ENCODE results near the gene TMEM204. TPM values are rescaled to one million over a fixed set of nuclear protein-coding genes. Genes with fewer than 3 reads are reported as not detected.

The TMEM204 gene
- total RNA-seq, 1 experiment from 2014 or later, result not detected

DNA sequence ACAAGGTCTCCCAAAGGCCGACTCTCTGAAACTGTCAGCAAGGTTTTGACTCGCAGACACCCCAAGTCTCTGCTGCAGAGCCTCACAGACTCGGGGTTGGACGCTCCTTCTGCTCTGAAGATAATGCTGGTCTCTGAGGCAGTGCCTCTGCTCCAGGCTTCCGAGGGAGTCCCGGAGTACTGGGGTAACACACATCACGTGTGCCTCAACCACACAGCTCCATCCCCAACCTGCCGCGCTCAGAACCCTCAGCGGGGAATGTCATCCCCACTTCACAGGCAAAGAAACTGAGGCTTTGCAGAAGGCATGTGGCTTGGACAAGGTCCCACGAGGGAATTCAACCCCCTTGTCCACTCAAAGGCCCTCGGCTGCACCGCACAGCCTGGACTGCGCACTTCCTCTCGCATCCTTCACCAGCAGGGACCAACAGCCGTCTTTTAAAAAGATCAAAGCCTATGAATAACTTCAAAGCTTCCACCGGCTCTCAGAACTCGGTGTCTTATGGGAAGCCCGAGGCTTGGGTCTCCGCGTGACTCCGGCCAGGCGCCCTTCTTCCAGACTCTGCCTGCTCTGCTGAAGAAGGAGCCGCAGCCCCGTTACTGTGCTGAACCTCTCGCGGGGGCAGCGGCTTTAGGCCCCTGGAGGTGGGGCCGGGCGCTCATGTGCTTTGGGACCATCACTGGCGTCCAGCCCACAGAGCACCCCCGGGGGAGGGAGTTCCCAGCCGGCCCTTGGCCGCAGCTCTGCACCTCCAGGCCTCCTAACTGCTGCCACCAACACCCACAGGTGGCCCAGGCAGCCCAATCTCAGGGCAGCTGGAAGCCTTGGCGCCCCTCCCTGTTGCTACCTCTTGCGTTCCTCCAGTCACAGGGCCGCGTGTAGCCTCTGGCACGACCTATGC, 2.2 kb downstream of the TMEM204 start:
- no peak overlapping the region for H3K4me2 ChIP-seq
- no peak overlapping the region for H3K27ac ChIP-seq
- H3K79me2 ChIP-seq (ENCODE audit: low read depth), result no peaks in the 10 kb centered on the region
- no peak for DNase-seq
- ChIA-PET CTCF (no interaction called here), POLR2A (ENCODE audit: unreplicated experiment) (no interaction called here)
- no peaks in the 10 kb centered on the region for H3K9me3 ChIP-seq (ENCODE audit: insufficient read depth, low read depth)
- TF ChIP-seq, protein P1, sequence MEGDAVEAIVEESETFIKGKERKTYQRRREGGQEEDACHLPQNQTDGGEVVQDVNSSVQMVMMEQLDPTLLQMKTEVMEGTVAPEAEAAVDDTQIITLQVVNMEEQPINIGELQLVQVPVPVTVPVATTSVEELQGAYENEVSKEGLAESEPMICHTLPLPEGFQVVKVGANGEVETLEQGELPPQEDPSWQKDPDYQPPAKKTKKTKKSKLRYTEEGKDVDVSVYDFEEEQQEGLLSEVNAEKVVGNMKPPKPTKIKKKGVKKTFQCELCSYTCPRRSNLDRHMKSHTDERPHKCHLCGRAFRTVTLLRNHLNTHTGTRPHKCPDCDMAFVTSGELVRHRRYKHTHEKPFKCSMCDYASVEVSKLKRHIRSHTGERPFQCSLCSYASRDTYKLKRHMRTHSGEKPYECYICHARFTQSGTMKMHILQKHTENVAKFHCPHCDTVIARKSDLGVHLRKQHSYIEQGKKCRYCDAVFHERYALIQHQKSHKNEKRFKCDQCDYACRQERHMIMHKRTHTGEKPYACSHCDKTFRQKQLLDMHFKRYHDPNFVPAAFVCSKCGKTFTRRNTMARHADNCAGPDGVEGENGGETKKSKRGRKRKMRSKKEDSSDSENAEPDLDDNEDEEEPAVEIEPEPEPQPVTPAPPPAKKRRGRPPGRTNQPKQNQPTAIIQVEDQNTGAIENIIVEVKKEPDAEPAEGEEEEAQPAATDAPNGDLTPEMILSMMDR (conservative IDR thresholded peaks at IDR 0.05), result no peak
- TF ChIP-seq EZH2 (IDR thresholded peaks at IDR 0.05; ENCODE audit: low read depth), result no peak
- H4K20me1 ChIP-seq (ENCODE audit: insufficient read depth), result no peaks in the 10 kb centered on the region
- no peaks in the 10 kb centered on the region for H3K36me3 ChIP-seq (ENCODE audit: low read depth)
- intact Hi-C loops (cut with micrococcal nuclease; ENCODE audit: unreplicated experiment), result no loop called here
- no peaks in the 10 kb centered on the region for H3K27me3 ChIP-seq (ENCODE audit: insufficient read depth, low read depth)
- H3K4me3 ChIP-seq, result no peak overlapping the region
- H2AFZ ChIP-seq, result no peak overlapping the region
- no peaks in the 10 kb centered on the region for H3F3A ChIP-seq (ENCODE audit: insufficient read depth, low read depth)
- BruUV-seq (replicated peaks), result no TSS peak
- no peaks in the 10 kb centered on the region for H3K4me1 ChIP-seq (replicated peaks; ENCODE audit: insufficient read depth)
- no peaks in the 10 kb centered on the region for H3K9me2 ChIP-seq (ENCODE audit: insufficient read depth)

DNA sequence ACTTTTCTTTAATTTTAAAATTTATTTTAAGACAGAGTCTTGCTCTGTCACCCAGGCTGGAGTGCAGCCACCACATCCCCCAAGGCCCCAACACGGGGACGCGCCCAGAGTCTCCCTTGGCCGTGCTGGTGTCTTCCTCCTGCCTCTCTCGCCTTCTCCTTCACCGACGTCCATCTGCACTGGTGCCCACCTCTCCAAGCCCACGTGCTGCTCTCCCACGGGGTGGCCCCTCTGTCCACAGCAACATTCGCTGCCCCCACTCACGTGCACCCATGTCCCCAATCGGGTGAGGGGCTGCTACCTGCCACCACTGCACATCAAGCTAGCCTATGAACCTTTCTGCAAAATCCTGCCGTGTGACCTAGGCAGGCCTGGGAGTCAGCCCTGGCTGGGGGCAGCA, 3.1 kb downstream of the TMEM204 start:
- H2AFZ ChIP-seq, result no peak overlapping the region
- H3K27me3 ChIP-seq (ENCODE audit: insufficient read depth, low read depth), result no peaks in the 10 kb centered on the region
- no peaks in the 10 kb centered on the region for H3K36me3 ChIP-seq (ENCODE audit: low read depth)
- H3K79me2 ChIP-seq (ENCODE audit: low read depth), result no peaks in the 10 kb centered on the region
- no peak overlapping the region for H3K4me2 ChIP-seq
- H3K9me3 ChIP-seq (ENCODE audit: insufficient read depth, low read depth), result no peaks in the 10 kb centered on the region
- H3K27ac ChIP-seq, result no peak overlapping the region
- intact Hi-C loops (cut with micrococcal nuclease; ENCODE audit: unreplicated experiment), result no loop called here
- H3F3A ChIP-seq (ENCODE audit: insufficient read depth, low read depth), result no peaks in the 10 kb centered on the region
- H3K4me3 ChIP-seq, result no peak overlapping the region
- DNase-seq, result no peak
- POLR2A ChIA-PET (ENCODE audit: unreplicated experiment), result no interaction called here
- TF ChIP-seq EZH2 (IDR thresholded peaks at IDR 0.05; ENCODE audit: low read depth), result no peak
- TF ChIP-seq, protein P1 (conservative IDR thresholded peaks at IDR 0.05), result no peak
- no peaks in the 10 kb centered on the region for H3K4me1 ChIP-seq (replicated peaks; ENCODE audit: insufficient read depth)
- H4K20me1 ChIP-seq (ENCODE audit: insufficient read depth), result no peaks in the 10 kb centered on the region
- CTCF ChIA-PET, result no interaction called here
- no TSS peak for BruUV-seq (replicated peaks)
- H3K9me2 ChIP-seq (ENCODE audit: insufficient read depth), result no peaks in the 10 kb centered on the region

DNA sequence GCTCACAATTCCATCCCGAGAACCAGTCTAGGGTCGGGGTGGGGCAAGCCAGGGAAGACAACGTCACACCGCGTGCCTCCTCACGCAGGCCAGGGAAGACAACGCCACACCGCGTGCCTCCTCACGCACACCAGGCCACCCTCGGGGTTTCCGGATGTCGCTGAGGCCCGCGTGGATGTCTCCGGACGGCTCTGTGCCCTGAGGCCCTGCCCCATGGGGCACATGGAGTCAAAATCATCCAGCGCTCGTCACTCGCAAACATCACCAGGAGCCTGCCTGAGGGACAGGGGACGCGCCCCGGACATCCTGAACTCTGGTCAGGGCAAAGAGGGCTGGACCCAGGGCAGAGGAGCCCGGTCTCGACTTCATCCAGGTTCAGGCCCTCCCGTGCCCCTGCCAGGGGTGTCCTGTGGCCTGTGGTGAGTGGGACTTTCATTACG, 3.7 kb downstream of the TMEM204 start:
- Histone ChIP-seq H3K4me2 (no peak overlapping the region), H3K4me1 (replicated peaks; ENCODE audit: insufficient read depth) (peaks cover 4% of the 10 kb centered on the region; the same call in 1 of the 2 replicates), H3K9me2 (ENCODE audit: insufficient read depth) (no peaks in the 10 kb centered on the region), H3K27ac (no peak overlapping the region), H3F3A (ENCODE audit: insufficient read depth, low read depth) (no peaks in the 10 kb centered on the region), H3K79me2 (ENCODE audit: low read depth) (no peaks in the 10 kb centered on the region), H3K4me3 (no peak overlapping the region), H3K27me3 (ENCODE audit: insufficient read depth, low read depth) (no peaks in the 10 kb centered on the region), H4K20me1 (ENCODE audit: insufficient read depth) (no peaks in the 10 kb centered on the region), H3K9me3 (ENCODE audit: insufficient read depth, low read depth) (no peaks in the 10 kb centered on the region), H3K36me3 (ENCODE audit: low read depth) (no peaks in the 10 kb centered on the region), H2AFZ (no peak overlapping the region)
- no TSS peak for BruUV-seq (replicated peaks)
- intact Hi-C loops (cut with micrococcal nuclease; ENCODE audit: unreplicated experiment), result no loop called here
- no peak for DNase-seq
- TF ChIP-seq EZH2 (IDR thresholded peaks at IDR 0.05; ENCODE audit: low read depth), result no peak
- TF ChIP-seq, protein P1 (conservative IDR thresholded peaks at IDR 0.05), result no peak
- ChIA-PET POLR2A (ENCODE audit: unreplicated experiment) (no interaction called here), CTCF (no interaction called here)

All from PC-9 (cell line).